Measurements from ENCODE around the gene RBP4. TPM values are rescaled to one million over a fixed set of nuclear protein-coding genes. Genes with fewer than 3 reads are reported as not detected.

Gene RBP4
- polyA plus RNA-seq, 4 donors: 1.6 to 111 (median 14.0) TPM

GRCh38 chr10:93593749-93594148 lies 7.3 kb downstream of the RBP4 start:
- Histone ChIP-seq H3K9me3 (ENCODE audit: control insufficient read depth in 2 of 2, insufficient read depth in 1 of 2, low read depth in 1 of 2, low read length in 1 of 2) (no peaks in the 10 kb centered on the region), H3K27me3 (ENCODE audit: control insufficient read depth in 3 of 3, insufficient read depth in 3 of 3, low read length in 3 of 3) (no peaks in the 10 kb centered on the region), H3K27ac (ENCODE audit: low read depth in 1 of 3, low read length in 2 of 3) (no peak overlapping the region), H3K4me3 (ENCODE audit: low read depth in 1 of 3, low read length in 3 of 3) (no peak overlapping the region), H3K36me3 (ENCODE audit: control insufficient read depth in 3 of 3, insufficient read depth in 2 of 3, low read depth in 1 of 3, low read length in 3 of 3) (peaks cover 0 to 2% (median 0%) of the 10 kb centered on the region in 3 donors), H3K4me1 (ENCODE audit: control insufficient read depth in 3 of 3, insufficient read depth in 2 of 3, low read depth in 1 of 3, low read length in 2 of 3) (peaks cover 2 to 18% (median 5%) of the 10 kb centered on the region in 3 donors)
- WGBS, 3 donors: 91 to 98% (median 94%) methylated on average over 18 of the region's 18 CpGs
- FAIRE-seq (no peak), DNase-seq (no peak)

- Histone ChIP-seq H3K4me3 (ENCODE audit: low read depth in 1 of 3, low read length in 3 of 3) (no peak overlapping the region), H3K27ac (ENCODE audit: low read depth in 1 of 3, low read length in 2 of 3) (no peak overlapping the region), H3K9me3 (ENCODE audit: control insufficient read depth in 2 of 2, insufficient read depth in 1 of 2, low read depth in 1 of 2, low read length in 1 of 2) (no peaks in the 10 kb centered on the region), H3K4me1 (ENCODE audit: control insufficient read depth in 3 of 3, insufficient read depth in 2 of 3, low read depth in 1 of 3, low read length in 2 of 3) (peaks cover 2 to 18% (median 5%) of the 10 kb centered on the region in 3 donors), H3K36me3 (ENCODE audit: control insufficient read depth in 3 of 3, insufficient read depth in 2 of 3, low read depth in 1 of 3, low read length in 3 of 3) (peaks cover 0 to 2% (median 0%) of the 10 kb centered on the region in 3 donors), H3K27me3 (ENCODE audit: control insufficient read depth in 3 of 3, insufficient read depth in 3 of 3, low read length in 3 of 3) (no peaks in the 10 kb centered on the region)
- FAIRE-seq (no peak), DNase-seq (no peak)
- WGBS, 3 donors: 91 to 93% (median 93%) methylated on average over 4 of the region's 4 CpGs
Observed at GRCh38 chr10:93593254-93593653, 7.8 kb downstream of the RBP4 start.

GRCh38 chr10:93591065-93591808 lies 9.8 kb downstream of the RBP4 start:
- Histone ChIP-seq H3K4me3 (ENCODE audit: low read depth in 1 of 3, low read length in 3 of 3) (no peak overlapping the region), H3K4me1 (ENCODE audit: control insufficient read depth in 3 of 3, insufficient read depth in 2 of 3, low read depth in 1 of 3, low read length in 2 of 3) (peaks cover 2 to 18% (median 5%) of the 10 kb centered on the region in 3 donors), H3K36me3 (ENCODE audit: control insufficient read depth in 3 of 3, insufficient read depth in 2 of 3, low read depth in 1 of 3, low read length in 3 of 3) (peaks cover 0 to 2% (median 0%) of the 10 kb centered on the region in 3 donors), H3K27ac (ENCODE audit: low read depth in 1 of 3, low read length in 2 of 3) (peak overlapping the region; percentile 57 to 80 (median 61)), H3K9me3 (ENCODE audit: control insufficient read depth in 2 of 2, insufficient read depth in 1 of 2, low read depth in 1 of 2, low read length in 1 of 2) (no peaks in the 10 kb centered on the region), H3K27me3 (ENCODE audit: control insufficient read depth in 3 of 3, insufficient read depth in 3 of 3, low read length in 3 of 3) (no peaks in the 10 kb centered on the region)
- no peak for FAIRE-seq
- DNase-seq: peak; percentile 86 to 91
- WGBS, 3 donors: 47 to 56% (median 51%) methylated on average over 8 of the region's 8 CpGs

DNA sequence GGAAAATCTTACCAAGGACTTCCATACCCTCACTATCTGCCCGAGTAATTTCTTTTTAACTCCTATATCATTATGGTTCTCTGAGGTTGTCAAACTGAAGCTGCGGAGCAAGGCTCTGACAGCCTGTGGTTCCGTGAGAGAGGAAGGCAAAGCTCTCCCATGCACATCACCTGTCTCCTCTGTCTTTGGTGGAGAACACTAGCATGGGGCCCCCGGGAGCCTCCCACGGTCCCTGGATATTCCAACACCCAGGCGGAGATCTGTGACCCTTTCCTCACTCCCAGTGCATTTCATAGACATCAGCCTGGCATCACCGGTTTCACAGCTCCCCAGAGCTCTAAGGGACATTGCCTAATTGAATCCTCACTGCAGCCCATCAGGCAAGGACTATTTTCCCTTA lies 10.4 kb downstream of the RBP4 start:
- no peak overlapping the region for H3K27ac ChIP-seq (ENCODE audit: low read depth in 1 of 3, low read length in 2 of 3)

DNA sequence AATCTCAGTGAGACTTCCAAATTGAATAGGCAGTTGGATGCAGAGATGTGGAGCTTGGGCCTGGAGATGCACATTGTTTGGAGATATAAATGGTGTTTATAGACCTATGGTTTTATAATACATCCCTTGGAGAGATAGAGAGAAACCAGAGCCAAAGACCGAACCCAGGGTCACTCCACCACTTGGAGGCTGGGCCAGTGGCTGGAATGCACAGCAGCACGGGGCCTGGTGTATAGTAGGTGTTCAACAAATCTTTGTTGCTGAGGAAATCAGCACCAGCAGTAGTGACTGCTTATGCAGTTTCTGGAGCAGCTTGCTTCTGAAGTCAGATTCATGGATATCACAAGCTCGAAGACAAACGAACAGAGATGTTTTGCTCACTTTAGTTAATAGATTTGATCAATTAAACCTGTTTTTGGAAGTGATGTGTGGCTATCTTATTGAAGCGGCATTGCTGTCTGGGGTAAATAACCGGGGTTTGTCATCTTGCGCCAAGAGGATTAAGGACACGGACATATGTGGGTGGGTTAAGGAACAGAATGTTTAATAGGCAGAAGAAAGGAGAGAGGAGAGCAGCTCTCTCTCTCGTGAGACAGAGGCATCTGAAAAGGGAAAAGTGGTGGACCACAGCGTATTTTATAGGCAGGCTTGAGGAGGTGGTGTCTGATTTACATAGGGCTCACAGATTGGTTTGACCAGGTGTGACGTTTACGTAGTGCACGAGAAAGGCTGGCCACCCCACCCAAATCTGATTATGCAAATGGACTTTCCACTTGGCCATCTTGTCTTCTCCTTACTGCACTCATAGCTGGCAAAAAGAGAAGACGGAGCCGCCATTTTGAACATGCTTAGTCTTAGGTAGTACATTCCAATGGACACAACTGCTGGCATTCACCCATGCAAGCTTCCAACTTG lies 11.1 kb downstream of the RBP4 start:
- no peak for DNase-seq
- Histone ChIP-seq H3K4me1 (ENCODE audit: control insufficient read depth in 3 of 3, insufficient read depth in 2 of 3, low read depth in 1 of 3, low read length in 2 of 3) (peaks cover 2 to 18% (median 5%) of the 10 kb centered on the region in 3 donors), H3K4me3 (ENCODE audit: low read depth in 1 of 3, low read length in 3 of 3) (no peak overlapping the region), H3K27me3 (ENCODE audit: control insufficient read depth in 3 of 3, insufficient read depth in 3 of 3, low read length in 3 of 3) (peaks cover 0 to 2% (median 0%) of the 10 kb centered on the region in 3 donors), H3K36me3 (ENCODE audit: control insufficient read depth in 3 of 3, insufficient read depth in 2 of 3, low read depth in 1 of 3, low read length in 3 of 3) (no peaks in the 10 kb centered on the region), H3K27ac (ENCODE audit: low read depth in 1 of 3, low read length in 2 of 3) (no peak overlapping the region), H3K9me3 (ENCODE audit: control insufficient read depth in 2 of 2, insufficient read depth in 1 of 2, low read depth in 1 of 2, low read length in 1 of 2) (no peaks in the 10 kb centered on the region)
- FAIRE-seq: no peak
- WGBS, 3 donors: 86 to 93% (median 87%) methylated on average over 15 of the region's 15 CpGs

More for the DNA sequence above, 10.4 kb downstream of the RBP4 start:
- Histone ChIP-seq H3K4me3 (ENCODE audit: low read depth in 1 of 3, low read length in 3 of 3) (no peak overlapping the region), H3K9me3 (ENCODE audit: control insufficient read depth in 2 of 2, insufficient read depth in 1 of 2, low read depth in 1 of 2, low read length in 1 of 2) (no peaks in the 10 kb centered on the region), H3K27me3 (ENCODE audit: control insufficient read depth in 3 of 3, insufficient read depth in 3 of 3, low read length in 3 of 3) (peaks cover 0 to 2% (median 0%) of the 10 kb centered on the region in 3 donors), H3K36me3 (ENCODE audit: control insufficient read depth in 3 of 3, insufficient read depth in 2 of 3, low read depth in 1 of 3, low read length in 3 of 3) (peaks cover 0 to 2% (median 0%) of the 10 kb centered on the region in 3 donors), H3K4me1 (ENCODE audit: control insufficient read depth in 3 of 3, insufficient read depth in 2 of 3, low read depth in 1 of 3, low read length in 2 of 3) (peaks cover 2 to 18% (median 5%) of the 10 kb centered on the region in 3 donors)
- WGBS, 3 donors: 88 to 93% (median 89%) methylated on average over 7 of the region's 7 CpGs
- no peak for DNase-seq
- FAIRE-seq: no peak

GRCh38 chr10:93584445-93584844 lies 16.6 kb downstream of the RBP4 start:
- no peaks in the 10 kb centered on the region for H3K36me3 ChIP-seq (ENCODE audit: control insufficient read depth in 3 of 3, insufficient read depth in 2 of 3, low read depth in 1 of 3, low read length in 3 of 3)
- no peaks in the 10 kb centered on the region for H3K4me1 ChIP-seq (ENCODE audit: control insufficient read depth in 3 of 3, insufficient read depth in 2 of 3, low read depth in 1 of 3, low read length in 2 of 3)
- H3K27me3 ChIP-seq (ENCODE audit: control insufficient read depth in 3 of 3, insufficient read depth in 3 of 3, low read length in 3 of 3): peaks cover 0 to 2% (median 0%) of the 10 kb centered on the region in 3 donors
- DNase-seq (no peak), FAIRE-seq (no peak)
- H3K4me3 ChIP-seq (ENCODE audit: low read depth in 1 of 3, low read length in 3 of 3): no peak overlapping the region
- no peak overlapping the region for H3K27ac ChIP-seq (ENCODE audit: low read depth in 1 of 3, low read length in 2 of 3)
- peaks cover 0 to 7% of the 10 kb centered on the region in 2 donors for H3K9me3 ChIP-seq (ENCODE audit: control insufficient read depth in 2 of 2, insufficient read depth in 1 of 2, low read depth in 1 of 2, low read length in 1 of 2)
- WGBS, 3 donors: 87 to 94% (median 92%) methylated on average over 7 of the region's 7 CpGs

- DNase-seq (peak in 1 of 2 donors; percentile 28), FAIRE-seq (no peak)
- peaks cover 0 to 6% (median 0%) of the 10 kb centered on the region in 3 donors for H3K4me1 ChIP-seq (ENCODE audit: control insufficient read depth in 3 of 3, insufficient read depth in 2 of 3, low read depth in 1 of 3, low read length in 2 of 3)
- no peak overlapping the region for H3K4me3 ChIP-seq (ENCODE audit: low read depth in 1 of 3, low read length in 3 of 3)
- H3K36me3 ChIP-seq (ENCODE audit: control insufficient read depth in 3 of 3, insufficient read depth in 2 of 3, low read depth in 1 of 3, low read length in 3 of 3): no peaks in the 10 kb centered on the region
- peaks cover 0 to 2% (median 0%) of the 10 kb centered on the region in 3 donors for H3K27me3 ChIP-seq (ENCODE audit: control insufficient read depth in 3 of 3, insufficient read depth in 3 of 3, low read length in 3 of 3)
- H3K27ac ChIP-seq (ENCODE audit: low read depth in 1 of 3, low read length in 2 of 3): no peak overlapping the region
- 50 to 63% (median 58%) methylated on average over 6 of the region's 6 CpGs for WGBS, 3 donors
- peaks cover 0 to 11% of the 10 kb centered on the region in 2 donors for H3K9me3 ChIP-seq (ENCODE audit: control insufficient read depth in 2 of 2, insufficient read depth in 1 of 2, low read depth in 1 of 2, low read length in 1 of 2)
Observed at GRCh38 chr10:93580828-93581227, 20.2 kb downstream of the RBP4 start.

DNA sequence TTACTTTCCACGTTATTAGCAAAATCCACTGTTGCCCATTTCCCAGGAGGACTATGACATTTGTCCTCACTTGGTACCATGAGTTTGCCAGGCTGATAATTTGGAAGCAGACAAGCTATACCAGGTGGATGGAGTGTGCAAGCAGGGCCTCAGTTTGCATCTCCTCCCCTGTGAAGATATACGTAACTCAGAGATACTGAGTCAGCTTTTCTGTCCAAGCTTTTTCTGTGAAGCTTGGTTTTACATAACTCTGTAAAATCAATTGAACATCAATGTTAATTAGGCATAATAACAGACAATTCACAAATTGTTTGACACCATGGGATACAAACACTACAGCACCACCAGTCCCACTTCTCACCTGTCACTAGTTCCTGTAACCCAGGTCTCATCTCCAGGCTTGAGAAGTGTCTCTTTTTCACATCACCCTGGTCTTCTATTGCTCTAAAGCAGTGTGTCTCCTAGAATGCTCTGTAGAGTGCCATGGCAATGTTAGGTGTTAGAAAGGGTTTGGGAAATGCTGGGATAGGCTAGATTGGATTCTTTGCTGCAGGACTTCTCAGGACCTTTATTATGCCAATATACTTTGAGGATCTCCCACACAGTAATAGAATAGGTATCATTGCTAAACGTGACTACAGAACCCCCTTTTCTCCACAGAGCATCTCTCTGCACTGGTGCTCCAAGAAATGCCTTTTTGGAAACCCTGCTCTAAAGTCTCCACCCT lies 20.9 kb downstream of the RBP4 start:
- Histone ChIP-seq H3K4me1 (ENCODE audit: control insufficient read depth in 3 of 3, insufficient read depth in 2 of 3, low read depth in 1 of 3, low read length in 2 of 3) (peaks cover 0 to 6% (median 0%) of the 10 kb centered on the region in 3 donors), H3K27ac (ENCODE audit: low read depth in 1 of 3, low read length in 2 of 3) (no peak overlapping the region), H3K36me3 (ENCODE audit: control insufficient read depth in 3 of 3, insufficient read depth in 2 of 3, low read depth in 1 of 3, low read length in 3 of 3) (no peaks in the 10 kb centered on the region), H3K27me3 (ENCODE audit: control insufficient read depth in 3 of 3, insufficient read depth in 3 of 3, low read length in 3 of 3) (peaks cover 0 to 2% (median 0%) of the 10 kb centered on the region in 3 donors), H3K9me3 (ENCODE audit: control insufficient read depth in 2 of 2, insufficient read depth in 1 of 2, low read depth in 1 of 2, low read length in 1 of 2) (peaks cover 0 to 11% of the 10 kb centered on the region in 2 donors), H3K4me3 (ENCODE audit: low read depth in 1 of 3, low read length in 3 of 3) (no peak overlapping the region)
- 76 to 90% (median 88%) methylated on average over 3 of the region's 3 CpGs for WGBS, 3 donors
- no peak for DNase-seq
- no peak for FAIRE-seq
